Liver (tissue), 9 donors: ENCODE results near the gene CAVIN3. TPM values are rescaled to one million over a fixed set of nuclear protein-coding genes. Genes with fewer than 3 reads are reported as not detected.

Source experiments
- DNase-seq: peaks from one replicate; pipeline ENCODE4 v3.0.0-alpha.2; 2017; ENCODE audit warnings: low spot score
- H3K27ac ChIP-seq, 2 donors: one replicate each; pipeline ENCODE4 v1.7.0; 2013; ENCODE audit warnings: inconsistent platforms in 2 of 2, low read length in 2 of 2, control low read depth in 1 of 2, low read depth in 1 of 2, mild to moderate bottlenecking in 1 of 2
- H3K27me3 ChIP-seq, 4 donors: one replicate each; pipeline versions ENCODE4 v1.6.1 to v1.7.0; 2013; ENCODE audit warnings: low read length in 3 of 4, inconsistent platforms in 1 of 4, mild to moderate bottlenecking in 1 of 4, moderate library complexity in 1 of 4; ENCODE audit not compliant: control insufficient read depth in 4 of 4, insufficient read depth in 4 of 4
- H3K36me3 ChIP-seq, 4 donors: one replicate each; pipeline versions ENCODE4 v1.6.1 to v1.7.0; 2013; ENCODE audit warnings: low read length in 3 of 4, mild to moderate bottlenecking in 3 of 4, low read depth in 1 of 4, moderate library complexity in 1 of 4; ENCODE audit not compliant: control insufficient read depth in 4 of 4, insufficient read depth in 3 of 4
- H3K4me1 ChIP-seq, 4 donors: one replicate each; pipeline versions ENCODE4 v1.6.1 to v1.7.0; 2013; ENCODE audit warnings: low read length in 3 of 4, mild to moderate bottlenecking in 3 of 4, moderate library complexity in 1 of 4; ENCODE audit not compliant: control insufficient read depth in 4 of 4, insufficient read depth in 4 of 4
- H3K4me3 ChIP-seq, 3 donors: one replicate each; pipeline versions ENCODE4 v1.6.1 to v1.7.0; 2013; ENCODE audit warnings: low read length in 3 of 3, control low read depth in 1 of 3, low read depth in 1 of 3, mild to moderate bottlenecking in 1 of 3
- H3K9ac ChIP-seq, 2 donors: one replicate each; pipeline ENCODE4 v1.7.0; 2013; ENCODE audit warnings: low read length in 2 of 2, mild to moderate bottlenecking in 2 of 2, moderate library complexity in 2 of 2, control low read depth in 1 of 2, low read depth in 1 of 2
- H3K9me3 ChIP-seq, 4 donors: one replicate each; pipeline versions ENCODE4 v1.6.1 to v1.7.0; 2013; ENCODE audit warnings: low read length in 3 of 4; ENCODE audit not compliant: control insufficient read depth in 4 of 4
- EGR1 ChIP-seq, 2 donors: IDR thresholded peaks; 2 replicates each; pipeline ENCODE4 v1.6.1; 2016 to 2018; ENCODE audit warnings: antibody characterized with exemption in 2 of 2, low read depth in 2 of 2
- FOXA1 ChIP-seq: IDR thresholded peaks from 2 replicates; pipeline ENCODE4 v1.6.1; 2016; ENCODE audit warnings: antibody characterized with exemption
- FOXA2 ChIP-seq: IDR thresholded peaks from 2 replicates; pipeline ENCODE4 v1.6.1; 2016; ENCODE audit warnings: antibody characterized with exemption
- GABPA ChIP-seq, 2 donors: IDR thresholded peaks in 1 of 2; conservative IDR thresholded peaks in 1 of 2; 2 replicates each; pipeline ENCODE4 v1.6.1; 2016; ENCODE audit warnings: antibody characterized with exemption in 2 of 2, mild to moderate bottlenecking in 1 of 2, moderate library complexity in 1 of 2
- JUND ChIP-seq, 2 donors: IDR thresholded peaks; 2 replicates each; pipeline ENCODE4 v1.6.1; 2016; ENCODE audit warnings: antibody characterized with exemption in 2 of 2
- NR2F2 ChIP-seq: IDR thresholded peaks from 2 replicates; pipeline ENCODE4 v1.6.1; 2016; ENCODE audit warnings: antibody characterized with exemption
- RAD21 ChIP-seq, 2 donors: IDR thresholded peaks; 2 replicates each; pipeline ENCODE4 v1.6.1; 2016; ENCODE audit warnings: antibody characterized with exemption in 2 of 2, mild to moderate bottlenecking in 2 of 2
- RXRA ChIP-seq, 2 donors: IDR thresholded peaks; 2 replicates each; pipeline ENCODE4 v1.6.1; 2017 to 2018; ENCODE audit warnings: antibody characterized with exemption in 2 of 2, mild to moderate bottlenecking in 1 of 2
- SP1 ChIP-seq: IDR thresholded peaks from 2 replicates; pipeline ENCODE4 v1.6.1; 2018; ENCODE audit warnings: antibody characterized with exemption, mild to moderate bottlenecking
- TAF1 ChIP-seq: conservative IDR thresholded peaks from 2 replicates; pipeline ENCODE4 v1.6.1; 2016; ENCODE audit warnings: antibody characterized with exemption, mild to moderate bottlenecking
- YY1 ChIP-seq: IDR thresholded peaks from 2 replicates; pipeline ENCODE4 v1.6.1; 2016; ENCODE audit warnings: antibody characterized with exemption, mild to moderate bottlenecking
- WGBS: extraction: QIAGEN DNeasy Blood & Tissue Kit; methylation state at CpG from one replicate; pipeline ENCODE4 v1.1.7; 2013; 5-methylcytosine and 5-hydroxymethylcytosine counted together
- polyA plus RNA-seq, 2 donors: library from polyadenylated mRNA; stranded (reverse) in 1 of 2; unstranded in 1 of 2; fragments of 200-250 nt in 1 of 2; fragments of >200 nt in 1 of 2; fragmentation: Nextera tagmentation in 1 of 2; extraction: Ambion mirVana in 1 of 2; gene quantifications; one replicate each; pipeline versions ENCODE4 v1.2.1 to v1.2.3, GENCODE V29; 2013 to 2015
- total RNA-seq, 2 donors: library from RNA; depleted of rRNA; stranded (reverse); fragments of >200 nt; gene quantifications; one replicate each; pipeline ENCODE4 v1.2.3, GENCODE V29; 2014
- TF ChIP-seq, protein P1 (sequence below): IDR thresholded peaks from 2 replicates; pipeline ENCODE4 v1.6.1; 2016; ENCODE audit warnings: antibody characterized with exemption
- TF ChIP-seq, protein P2 (sequence below): fragments of 150-350 bp; IDR thresholded peaks from 2 replicates; pipeline ENCODE4 v1.5.1; 2017; ENCODE audit warnings: improper control_type of control experiment, low read depth, low read length; ENCODE audit not compliant: missing input control
- TF ChIP-seq, protein P3 (sequence below): IDR thresholded peaks from 2 replicates; pipeline ENCODE4 v1.6.1; 2016; ENCODE audit warnings: antibody characterized with exemption
- TF ChIP-seq, protein P4 (sequence below): IDR thresholded peaks from 2 replicates; pipeline ENCODE4 v1.6.1; 2016; ENCODE audit warnings: antibody characterized with exemption, mild to moderate bottlenecking
- TF ChIP-seq, protein P5 (sequence below): IDR thresholded peaks from 2 replicates; pipeline ENCODE4 v1.6.1; 2016; ENCODE audit warnings: antibody characterized with exemption
- donor health status: healthy.
- donor health status: healthy.
- donor health status: healthy.
- donor health status: healthy.
- donor health status: healthy.

CAVIN3 gene
- total and polyA plus RNA-seq, 4 donors, result 2.5 to 13.9 (median 4.2) TPM

DNA sequence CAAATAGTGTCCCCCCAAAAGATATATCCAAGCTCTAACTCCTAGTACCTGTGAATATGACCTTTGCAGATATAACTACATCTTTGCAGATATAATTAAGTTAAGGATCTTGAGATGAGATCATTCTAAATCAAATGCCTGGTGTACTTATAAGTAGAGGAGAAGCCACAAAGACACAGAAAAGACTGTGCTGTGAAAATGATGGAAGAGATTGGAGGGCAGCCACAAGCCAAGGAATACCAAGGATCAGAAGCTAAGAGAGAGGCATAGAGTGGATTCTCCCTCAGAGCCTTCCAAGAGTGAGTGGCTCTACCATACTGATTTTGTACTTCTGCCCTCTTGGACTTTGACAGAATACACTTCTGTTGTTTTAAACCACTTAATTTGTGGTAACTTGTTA is 7.5 kb upstream of the CAVIN3 start:
- Histone ChIP-seq H3K4me3 (no peak overlapping the region), H3K9me3 (no peaks in the 10 kb centered on the region), H3K4me1 (no peaks in the 10 kb centered on the region), H3K27ac (no peak overlapping the region), H3K9ac (no peak overlapping the region), H3K27me3 (peaks cover 0 to 6% (median 0%) of the 10 kb centered on the region in 4 donors), H3K36me3 (no peaks in the 10 kb centered on the region)
- no peak for DNase-seq
- no peak for TF ChIP-seq FOXA1
- TF ChIP-seq JUND (IDR thresholded peaks at IDR 0.05), result no peak
- TF ChIP-seq, protein P1, sequence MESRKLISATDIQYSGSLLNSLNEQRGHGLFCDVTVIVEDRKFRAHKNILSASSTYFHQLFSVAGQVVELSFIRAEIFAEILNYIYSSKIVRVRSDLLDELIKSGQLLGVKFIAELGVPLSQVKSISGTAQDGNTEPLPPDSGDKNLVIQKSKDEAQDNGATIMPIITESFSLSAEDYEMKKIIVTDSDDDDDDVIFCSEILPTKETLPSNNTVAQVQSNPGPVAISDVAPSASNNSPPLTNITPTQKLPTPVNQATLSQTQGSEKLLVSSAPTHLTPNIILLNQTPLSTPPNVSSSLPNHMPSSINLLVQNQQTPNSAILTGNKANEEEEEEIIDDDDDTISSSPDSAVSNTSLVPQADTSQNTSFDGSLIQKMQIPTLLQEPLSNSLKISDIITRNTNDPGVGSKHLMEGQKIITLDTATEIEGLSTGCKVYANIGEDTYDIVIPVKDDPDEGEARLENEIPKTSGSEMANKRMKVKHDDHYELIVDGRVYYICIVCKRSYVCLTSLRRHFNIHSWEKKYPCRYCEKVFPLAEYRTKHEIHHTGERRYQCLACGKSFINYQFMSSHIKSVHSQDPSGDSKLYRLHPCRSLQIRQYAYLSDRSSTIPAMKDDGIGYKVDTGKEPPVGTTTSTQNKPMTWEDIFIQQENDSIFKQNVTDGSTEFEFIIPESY, result no peak
- no peak for TF ChIP-seq EGR1 (IDR thresholded peaks at IDR 0.05; ENCODE audit: low read depth in 2 of 2)
- no peak for TF ChIP-seq FOXA2
- no peak for TF ChIP-seq SP1
- TF ChIP-seq RXRA (IDR thresholded peaks at IDR 0.05), result no peak

DNA sequence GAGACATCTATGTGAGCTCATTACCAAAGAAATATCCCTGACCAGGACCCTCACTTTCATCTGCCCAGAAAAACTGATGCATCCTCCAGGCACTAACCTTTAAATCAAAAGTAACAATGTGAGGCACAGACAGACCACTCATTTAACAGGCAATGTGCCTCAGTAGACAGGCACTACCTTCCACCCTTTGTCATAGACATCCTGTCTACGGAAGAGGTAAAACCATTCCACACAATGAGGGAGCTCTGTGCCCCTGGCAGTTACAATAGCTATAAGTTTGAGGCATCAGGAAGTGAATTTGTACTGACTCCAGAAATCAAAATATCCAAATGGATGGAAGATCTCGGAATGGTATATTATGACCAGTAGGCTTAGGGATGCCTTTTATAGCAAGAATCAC is 6.7 kb upstream of the CAVIN3 start:
- DNase-seq, result no peak
- H3K9ac ChIP-seq, result no peak overlapping the region
- no peaks in the 10 kb centered on the region for H3K4me1 ChIP-seq
- H3K9me3 ChIP-seq, result no peaks in the 10 kb centered on the region
- TF ChIP-seq EGR1 (IDR thresholded peaks at IDR 0.05; ENCODE audit: low read depth in 2 of 2) (no peak), RXRA (IDR thresholded peaks at IDR 0.05) (no peak), GABPA (IDR thresholded peaks at IDR 0.05 in 1 of 2, conservative IDR thresholded peaks at IDR 0.05 in 1 of 2) (no peak), FOXA2 (no peak), JUND (IDR thresholded peaks at IDR 0.05) (no peak), FOXA1 (no peak), SP1 (no peak), TAF1 (no peak), YY1 (no peak), NR2F2 (no peak), RAD21 (IDR thresholded peaks at IDR 0.05) (no peak)
- TF ChIP-seq, protein P2, sequence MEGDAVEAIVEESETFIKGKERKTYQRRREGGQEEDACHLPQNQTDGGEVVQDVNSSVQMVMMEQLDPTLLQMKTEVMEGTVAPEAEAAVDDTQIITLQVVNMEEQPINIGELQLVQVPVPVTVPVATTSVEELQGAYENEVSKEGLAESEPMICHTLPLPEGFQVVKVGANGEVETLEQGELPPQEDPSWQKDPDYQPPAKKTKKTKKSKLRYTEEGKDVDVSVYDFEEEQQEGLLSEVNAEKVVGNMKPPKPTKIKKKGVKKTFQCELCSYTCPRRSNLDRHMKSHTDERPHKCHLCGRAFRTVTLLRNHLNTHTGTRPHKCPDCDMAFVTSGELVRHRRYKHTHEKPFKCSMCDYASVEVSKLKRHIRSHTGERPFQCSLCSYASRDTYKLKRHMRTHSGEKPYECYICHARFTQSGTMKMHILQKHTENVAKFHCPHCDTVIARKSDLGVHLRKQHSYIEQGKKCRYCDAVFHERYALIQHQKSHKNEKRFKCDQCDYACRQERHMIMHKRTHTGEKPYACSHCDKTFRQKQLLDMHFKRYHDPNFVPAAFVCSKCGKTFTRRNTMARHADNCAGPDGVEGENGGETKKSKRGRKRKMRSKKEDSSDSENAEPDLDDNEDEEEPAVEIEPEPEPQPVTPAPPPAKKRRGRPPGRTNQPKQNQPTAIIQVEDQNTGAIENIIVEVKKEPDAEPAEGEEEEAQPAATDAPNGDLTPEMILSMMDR, result no peak
- TF ChIP-seq, protein P3, sequence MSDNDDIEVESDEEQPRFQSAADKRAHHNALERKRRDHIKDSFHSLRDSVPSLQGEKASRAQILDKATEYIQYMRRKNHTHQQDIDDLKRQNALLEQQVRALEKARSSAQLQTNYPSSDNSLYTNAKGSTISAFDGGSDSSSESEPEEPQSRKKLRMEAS, result no peak
- TF ChIP-seq, protein P4, sequence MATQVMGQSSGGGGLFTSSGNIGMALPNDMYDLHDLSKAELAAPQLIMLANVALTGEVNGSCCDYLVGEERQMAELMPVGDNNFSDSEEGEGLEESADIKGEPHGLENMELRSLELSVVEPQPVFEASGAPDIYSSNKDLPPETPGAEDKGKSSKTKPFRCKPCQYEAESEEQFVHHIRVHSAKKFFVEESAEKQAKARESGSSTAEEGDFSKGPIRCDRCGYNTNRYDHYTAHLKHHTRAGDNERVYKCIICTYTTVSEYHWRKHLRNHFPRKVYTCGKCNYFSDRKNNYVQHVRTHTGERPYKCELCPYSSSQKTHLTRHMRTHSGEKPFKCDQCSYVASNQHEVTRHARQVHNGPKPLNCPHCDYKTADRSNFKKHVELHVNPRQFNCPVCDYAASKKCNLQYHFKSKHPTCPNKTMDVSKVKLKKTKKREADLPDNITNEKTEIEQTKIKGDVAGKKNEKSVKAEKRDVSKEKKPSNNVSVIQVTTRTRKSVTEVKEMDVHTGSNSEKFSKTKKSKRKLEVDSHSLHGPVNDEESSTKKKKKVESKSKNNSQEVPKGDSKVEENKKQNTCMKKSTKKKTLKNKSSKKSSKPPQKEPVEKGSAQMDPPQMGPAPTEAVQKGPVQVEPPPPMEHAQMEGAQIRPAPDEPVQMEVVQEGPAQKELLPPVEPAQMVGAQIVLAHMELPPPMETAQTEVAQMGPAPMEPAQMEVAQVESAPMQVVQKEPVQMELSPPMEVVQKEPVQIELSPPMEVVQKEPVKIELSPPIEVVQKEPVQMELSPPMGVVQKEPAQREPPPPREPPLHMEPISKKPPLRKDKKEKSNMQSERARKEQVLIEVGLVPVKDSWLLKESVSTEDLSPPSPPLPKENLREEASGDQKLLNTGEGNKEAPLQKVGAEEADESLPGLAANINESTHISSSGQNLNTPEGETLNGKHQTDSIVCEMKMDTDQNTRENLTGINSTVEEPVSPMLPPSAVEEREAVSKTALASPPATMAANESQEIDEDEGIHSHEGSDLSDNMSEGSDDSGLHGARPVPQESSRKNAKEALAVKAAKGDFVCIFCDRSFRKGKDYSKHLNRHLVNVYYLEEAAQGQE, result no peak
- TF ChIP-seq, protein P5, sequence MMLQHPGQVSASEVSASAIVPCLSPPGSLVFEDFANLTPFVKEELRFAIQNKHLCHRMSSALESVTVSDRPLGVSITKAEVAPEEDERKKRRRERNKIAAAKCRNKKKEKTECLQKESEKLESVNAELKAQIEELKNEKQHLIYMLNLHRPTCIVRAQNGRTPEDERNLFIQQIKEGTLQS, result no peak
- no peak overlapping the region for H3K4me3 ChIP-seq
- no peaks in the 10 kb centered on the region for H3K36me3 ChIP-seq
- no peak overlapping the region for H3K27ac ChIP-seq
- peaks cover 0 to 6% (median 0%) of the 10 kb centered on the region in 4 donors for H3K27me3 ChIP-seq
- 83% methylated on average over 2 of the region's 2 CpGs for WGBS
